ENCODE data around the gene VPS13D. TPM values are rescaled to one million over a fixed set of nuclear protein-coding genes. Genes with fewer than 3 reads are reported as not detected.

Gene VPS13D
- total and polyA plus RNA-seq, 2 of the 4 experiments (the other 2 are of a cell fraction), result 9.0 to 16.3 TPM

DNA sequence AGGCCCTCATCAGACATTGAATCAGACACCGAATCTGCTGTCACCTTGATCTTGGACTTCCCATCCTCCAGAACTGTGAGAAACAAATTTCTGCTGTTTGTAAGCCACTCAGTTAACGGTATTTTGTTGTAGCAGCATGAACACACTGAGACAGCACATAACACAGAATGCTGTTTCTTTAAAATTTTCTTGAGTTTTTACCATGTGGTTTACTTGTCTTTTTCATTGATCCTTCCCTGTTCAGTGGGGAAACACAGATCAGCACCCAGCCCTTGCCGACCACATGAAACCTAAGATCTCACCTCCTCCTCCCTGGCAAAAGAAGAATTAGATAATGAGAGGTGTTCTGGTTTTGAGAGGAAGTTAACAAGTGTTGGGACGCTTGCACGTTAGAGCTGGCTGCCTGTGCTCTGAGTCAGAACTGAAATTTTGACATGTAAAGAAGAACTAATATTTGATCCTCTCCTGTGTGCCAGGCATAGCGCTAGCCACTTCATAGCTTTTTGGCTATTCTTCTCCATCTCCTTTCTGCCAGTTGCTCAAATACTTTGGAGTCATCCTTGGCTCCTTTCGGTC, 208.6 kb downstream of the VPS13D start:
- no TSS peak for BruUV-seq (replicated peaks)
- Histone ChIP-seq H3K27me3 (ENCODE audit: control insufficient read depth, insufficient read depth, low read length) (no peaks in the 10 kb centered on the region), H3K9ac (ENCODE audit: low read depth, low read length) (no peak overlapping the region), H3K23ac (ENCODE audit: low read depth, low read length) (no peak overlapping the region), H2AK9ac (replicated peaks; ENCODE audit: low read depth, low read length, poor library complexity) (no peak overlapping the region), H3K27ac (ENCODE audit: insufficient read depth, low read length) (no peak overlapping the region), H3K4ac (ENCODE audit: low read depth, low read length) (0 out of 2 replicates have a peak overlapping the region, but pooled peaks have one; percentile 25), H3K4me2 (ENCODE audit: low read depth, low read length) (no peak overlapping the region), H3K36me3 (ENCODE audit: control insufficient read depth, insufficient read depth, low read length) (peaks cover 2% of the 10 kb centered on the region; the same call in 1 of the 2 replicates), H4K91ac (ENCODE audit: insufficient read depth, low read depth, low read length) (no peak overlapping the region), H3K9me3 (ENCODE audit: control insufficient read depth, insufficient read depth, low read length) (no peaks in the 10 kb centered on the region), H3K4me3 (ENCODE audit: insufficient read depth, low read depth, low read length) (no peak overlapping the region), H3K4me1 (ENCODE audit: control insufficient read depth, insufficient read depth, low read length) (peaks cover 22% of the 10 kb centered on the region), H2AK5ac (ENCODE audit: low read depth, low read length) (no peak overlapping the region), H2AFZ (replicated peaks; ENCODE audit: low read length, poor library complexity) (no peak overlapping the region), H2BK5ac (ENCODE audit: low read depth, low read length, poor library complexity, severe bottlenecking) (no peak overlapping the region), H4K8ac (ENCODE audit: low read depth in 2 of 2, low read length in 2 of 2) (no peak overlapping the region), H3K56ac (ENCODE audit: extremely low read depth, insufficient read depth, low read length) (no peak overlapping the region), H4K20me1 (ENCODE audit: insufficient read depth, low read length) (no peaks in the 10 kb centered on the region), H2BK120ac (ENCODE audit: low read depth, low read length) (no peak overlapping the region), H2BK15ac (ENCODE audit: low read depth, low read length) (no peak overlapping the region), H2BK20ac (ENCODE audit: low read depth, low read length) (peak overlapping the region; percentile 40), H3K9me1 (ENCODE audit: insufficient read depth, low read length) (peaks cover 9% of the 10 kb centered on the region; the same call in 1 of the 2 replicates), H4K5ac (ENCODE audit: low read depth, low read length) (no peak overlapping the region), H3K18ac (ENCODE audit: low read depth, low read length) (no peak overlapping the region), H3K79me1 (ENCODE audit: low read depth in 1 of 2, low read length in 2 of 2) (peaks cover 9 to 17% of the 10 kb centered on the region in 2 experiments; a peak in 3 of 4 replicates), H3K14ac (replicated peaks; ENCODE audit: low read depth, low read length) (no peak overlapping the region; the same call in 1 of the 2 replicates)
- TF ChIP-seq MAZ (IDR thresholded peaks at IDR 0.05; ENCODE audit: borderline replicate concordance, low read depth, low read length), result no peak
- TF ChIP-seq RFX5 (IDR thresholded peaks at IDR 0.05; ENCODE audit: low read depth, low read length), result no peak
- no peak for TF ChIP-seq USF2 (IDR thresholded peaks at IDR 0.05; ENCODE audit: low read depth, low read length)
- no peak for TF ChIP-seq CHD1 (IDR thresholded peaks at IDR 0.05; ENCODE audit: low read depth, low read length)
- no peak for TF ChIP-seq MAFK (IDR thresholded peaks at IDR 0.05; ENCODE audit: low read depth, low read length)
- no peak for TF ChIP-seq MXI1 (IDR thresholded peaks at IDR 0.05; ENCODE audit: borderline replicate concordance, low read depth, low read length)
- TF ChIP-seq FOS (IDR thresholded peaks at IDR 0.05; ENCODE audit: low read depth, low read length), result no peak
- no peak for TF ChIP-seq CEBPB (IDR thresholded peaks at IDR 0.05; ENCODE audit: low read depth, low read length)
- TF ChIP-seq POLR2A (IDR thresholded peaks at IDR 0.05; ENCODE audit: low read depth, low read length), result no peak
- no peak for TF ChIP-seq NFE2L2 (IDR thresholded peaks at IDR 0.05; ENCODE audit: low read depth, low read length)
- no peak for DNase-seq
- no peak for ATAC-seq (ENCODE audit: low read depth)
- 100% methylated on average over 1 of the region's 7 CpGs; no CpG with 5 or more reads in 1 of the 2 experiments for WGBS, 2 experiments (ENCODE audit: extremely low coverage in 2 of 2, insufficient read length in 1 of 2)
- ChIA-PET CTCF (no interaction called here), POLR2A (ENCODE audit: unreplicated experiment) (no interaction called here)
- intact Hi-C loops (cut with micrococcal nuclease) (no loop called here), in situ Hi-C loops (cut with MboI; ENCODE audit: low sequenced_read_pairs) (no loop called here), dilution Hi-C loops (cut with HindIII; ENCODE audit: low sequenced_read_pairs, unreplicated experiment) (no loop called here)
